ENCODE results near the gene TP53. TPM values are rescaled to one million over a fixed set of nuclear protein-coding genes. Genes with fewer than 3 reads are reported as not detected.
A peak's percentile ranks its signal among the peaks of the same experiment; 100 is the strongest.

The TP53 gene
- polyA plus RNA-seq, 3 donors: 16.2 to 35.1 (median 25.8) TPM

GRCh38 chr17:7632492-7632894 lies 54.8 kb downstream of the TP53 start:
- Mint-ChIP-seq H3K4me1 (peaks cover 10% of the 10 kb centered on the region), H3K27me3 (ENCODE audit: low read depth in 3 of 3) (peaks cover 1 to 6% (median 3%) of the 10 kb centered on the region in 3 donors), H3K9me3 (peaks cover 0 to 3% (median 0%) of the 10 kb centered on the region in 7 donors), H3K4me3 (no peak overlapping the region), H3K27ac (peak overlapping the region in 1 of 7 donors; percentile 46), H3K36me3 (no peaks in the 10 kb centered on the region)
- Histone ChIP-seq H3K27ac (ENCODE audit: low read depth in 1 of 2, low read length in 2 of 2) (no peak overlapping the region), H3K9me3 (replicated peaks in 1 of 2; ENCODE audit: control insufficient read depth in 1 of 2, insufficient read depth in 1 of 2, low read length in 2 of 2) (no peaks in the 10 kb centered on the region), H3K79me2 (ENCODE audit: insufficient read depth, low read length) (peaks cover 1% of the 10 kb centered on the region), H3K4me3 (replicated peaks in 1 of 3; ENCODE audit: low read depth in 2 of 3, low read length in 3 of 3) (no peak overlapping the region), H3K4me2 (replicated peaks; ENCODE audit: extremely low read depth, low read length, poor library complexity, severe bottlenecking) (no peak overlapping the region), H3K27me3 (ENCODE audit: control insufficient read depth in 2 of 2, insufficient read depth in 2 of 2, low read length in 2 of 2) (no peaks in the 10 kb centered on the region), H4K20me1 (ENCODE audit: insufficient read depth, low read length) (no peaks in the 10 kb centered on the region), H2AFZ (ENCODE audit: insufficient read depth, low read depth, low read length, poor library complexity, severe bottlenecking) (peak overlapping the region; percentile 63), H3K4me1 (ENCODE audit: control insufficient read depth in 1 of 2, insufficient read depth in 2 of 2, low read length in 2 of 2) (peaks cover 4 to 8% of the 10 kb centered on the region in 2 donors), H3K36me3 (replicated peaks in 1 of 2; ENCODE audit: control insufficient read depth in 1 of 2, insufficient read depth in 2 of 2, low read length in 2 of 2) (no peaks in the 10 kb centered on the region), H3K9ac (ENCODE audit: insufficient read depth, low read length, poor library complexity, severe bottlenecking) (no peak overlapping the region)
- peak; percentile 75 for TF ChIP-seq CTCF (IDR thresholded peaks at IDR 0.05)
- peak; percentile 62 to 67 (median 63) for DNase-seq
- intact Hi-C loops (cut with micrococcal nuclease): no loop called here
- WGBS (ENCODE audit: insufficient coverage): 57% methylated on average over 2 of the region's 6 CpGs

GRCh38 chr17:7631398-7632380 lies 55.6 kb downstream of the TP53 start:
- H3K27me3 ChIP-seq (ENCODE audit: control insufficient read depth in 2 of 2, insufficient read depth in 2 of 2, low read length in 2 of 2): no peaks in the 10 kb centered on the region
- Mint-ChIP-seq H3K27me3 (ENCODE audit: low read depth in 3 of 3) (peaks cover 1 to 6% (median 3%) of the 10 kb centered on the region in 3 donors), H3K27ac (peak overlapping the region in 2 of 7 donors; percentile 73 to 87), H3K4me3 (no peak overlapping the region), H3K4me1 (peaks cover 13% of the 10 kb centered on the region), H3K9me3 (peaks cover 0 to 3% (median 0%) of the 10 kb centered on the region in 7 donors), H3K36me3 (no peaks in the 10 kb centered on the region)
- DNase-seq: no peak
- intact Hi-C loops (cut with micrococcal nuclease): no loop called here
- peaks cover 9% of the 10 kb centered on the region for H3K79me2 ChIP-seq (ENCODE audit: insufficient read depth, low read length)
- H2AFZ ChIP-seq (ENCODE audit: insufficient read depth, low read depth, low read length, poor library complexity, severe bottlenecking): no peak overlapping the region
- no peaks in the 10 kb centered on the region for H3K36me3 ChIP-seq (replicated peaks in 1 of 2; ENCODE audit: control insufficient read depth in 1 of 2, insufficient read depth in 2 of 2, low read length in 2 of 2)
- WGBS (ENCODE audit: insufficient coverage): 98% methylated on average over 8 of the region's 11 CpGs
- no peak overlapping the region for H3K9ac ChIP-seq (ENCODE audit: insufficient read depth, low read length, poor library complexity, severe bottlenecking)
- H4K20me1 ChIP-seq (ENCODE audit: insufficient read depth, low read length): no peaks in the 10 kb centered on the region
- no peak overlapping the region for H3K27ac ChIP-seq (ENCODE audit: low read depth in 1 of 2, low read length in 2 of 2)
- no peak for TF ChIP-seq CTCF (IDR thresholded peaks at IDR 0.05)
- no peak overlapping the region for H3K4me2 ChIP-seq (replicated peaks; ENCODE audit: extremely low read depth, low read length, poor library complexity, severe bottlenecking)
- H3K4me1 ChIP-seq (ENCODE audit: control insufficient read depth in 1 of 2, insufficient read depth in 2 of 2, low read length in 2 of 2): peaks cover 9 to 13% of the 10 kb centered on the region in 2 donors
- no peaks in the 10 kb centered on the region for H3K9me3 ChIP-seq (replicated peaks in 1 of 2; ENCODE audit: control insufficient read depth in 1 of 2, insufficient read depth in 1 of 2, low read length in 2 of 2)
- no peak overlapping the region for H3K4me3 ChIP-seq (replicated peaks in 1 of 3; ENCODE audit: low read depth in 2 of 3, low read length in 3 of 3)

Data from CD14-positive monocyte (primary cell).